ENCODE results near the gene PPIP5K1.
"Not testable (repeated sequence)": the region's sequence is repeated elsewhere in the genome, so short reads cannot be mapped to it uniquely, and the experiment has no call there.

GRCh38 chr15:43592841-43593240 is 2.8 kb upstream of the PPIP5K1 start:
- TF ChIP-seq CTCF (IDR thresholded peaks at IDR 0.05; ENCODE audit: low read depth, low read length); POLR2A (IDR thresholded peaks at IDR 0.05; ENCODE audit: extremely low read depth, insufficient read length): not testable (repeated sequence)

Data from NB4 (cell line).